GM21737 (cell line): ENCODE measurements around the gene NTM.

Source experiments
- ATAC-seq: cut with Tn5 transposase; IDR thresholded peaks from one replicate; pipeline ENCODE4 v1.9.1; 2021; ENCODE audit warnings: mild to moderate bottlenecking, moderate library complexity; ENCODE audit not compliant: unreplicated experiment

Gene NTM

GRCh38 chr11:131681920-131682319 lies 311.5 kb downstream of the NTM start:
- ATAC-seq, result no peak

GRCh38 chr11:131682373-131683015 lies 312.1 kb downstream of the NTM start:
- no peak for ATAC-seq

- ATAC-seq, result no peak
Measured at GRCh38 chr11:131683131-131683530, 312.7 kb downstream of the NTM start.

- no peak for ATAC-seq
Measured at GRCh38 chr11:131683666-131684065, 313.3 kb downstream of the NTM start.

GRCh38 chr11:131684111-131685060 lies 314.0 kb downstream of the NTM start:
- no peak for ATAC-seq

- ATAC-seq, result no peak
Measured at GRCh38 chr11:131685206-131685605, 314.8 kb downstream of the NTM start.

GRCh38 chr11:131685906-131686305 lies 315.5 kb downstream of the NTM start:
- ATAC-seq, result no peak

- no peak for ATAC-seq
Measured at GRCh38 chr11:131686836-131687235, 316.4 kb downstream of the NTM start.

- no peak for ATAC-seq
Measured at GRCh38 chr11:131687291-131688047, 317.1 kb downstream of the NTM start.

GRCh38 chr11:131688048-131688693 lies 317.8 kb downstream of the NTM start:
- peak; percentile 78 for ATAC-seq

- no peak for ATAC-seq
Measured at GRCh38 chr11:131689049-131689925, 318.9 kb downstream of the NTM start.

GRCh38 chr11:131690362-131690761 lies 319.9 kb downstream of the NTM start:
- ATAC-seq, result no peak

- ATAC-seq, result no peak
Measured at GRCh38 chr11:131690776-131691175, 320.4 kb downstream of the NTM start.

GRCh38 chr11:131691181-131692041 lies 321.0 kb downstream of the NTM start:
- no peak for ATAC-seq

GRCh38 chr11:131692151-131692550 lies 321.7 kb downstream of the NTM start:
- no peak for ATAC-seq

- ATAC-seq, result no peak
Measured at GRCh38 chr11:131692961-131693360, 322.5 kb downstream of the NTM start.

GRCh38 chr11:131693756-131694155 lies 323.3 kb downstream of the NTM start:
- ATAC-seq, result no peak

GRCh38 chr11:131694526-131695424 lies 324.4 kb downstream of the NTM start:
- peak; percentile 88 for ATAC-seq
